Parathyroid adenoma (tissue), 2 donors: ENCODE results near the gene TRAPPC1.

Source experiments
- H2AFZ ChIP-seq: fragments of 300-600 bp; sonication (generic); one replicate; pipeline ENCODE4 v1.7.0; 2017; ENCODE audit warnings: antibody characterized with exemption, mild to moderate bottlenecking
- H3K27ac ChIP-seq: fragments of 300-600 bp; sonication (generic); one replicate; pipeline ENCODE4 v1.7.0; 2017
- H3K27me3 ChIP-seq: fragments of 300-600 bp; sonication (generic); one replicate; pipeline ENCODE4 v1.7.0; 2017; ENCODE audit warnings: low read length; ENCODE audit not compliant: control insufficient read depth, insufficient read depth
- H3K36me3 ChIP-seq: fragments of 300-600 bp; sonication (generic); one replicate; pipeline ENCODE4 v1.7.0; 2017; ENCODE audit warnings: low read length; ENCODE audit not compliant: control insufficient read depth, insufficient read depth
- H3K4me1 ChIP-seq: fragments of 300-600 bp; sonication (generic); one replicate; pipeline ENCODE4 v1.7.0; 2017; ENCODE audit warnings: control low read depth
- H3K4me2 ChIP-seq: fragments of 300-600 bp; sonication (generic); one replicate; pipeline ENCODE4 v1.7.0; 2017; ENCODE audit warnings: low read length
- H3K4me3 ChIP-seq: fragments of 300-600 bp; sonication (generic); one replicate; pipeline ENCODE4 v1.7.0; 2017; ENCODE audit warnings: low read depth, low read length
- H3K79me2 ChIP-seq: fragments of 300-600 bp; sonication (generic); one replicate; pipeline ENCODE4 v1.7.0; 2017; ENCODE audit warnings: control low read depth
- H3K9ac ChIP-seq: fragments of 300-600 bp; sonication (generic); one replicate; pipeline ENCODE4 v1.7.0; 2017; ENCODE audit warnings: mild to moderate bottlenecking
- H3K9me3 ChIP-seq: fragments of 300-600 bp; sonication (generic); one replicate; pipeline ENCODE4 v1.7.0; 2017; ENCODE audit warnings: low read length; ENCODE audit not compliant: control insufficient read depth
- TF ChIP-seq, protein P1 (sequence below): fragments of 300-600 bp; sonication (generic); IDR thresholded peaks from one replicate; pipeline ENCODE4 v1.7.0; 2017; ENCODE audit warnings: antibody characterized with exemption, mild to moderate bottlenecking
- donor health status: primary hyperparathyroidism.

The TRAPPC1 gene

DNA sequence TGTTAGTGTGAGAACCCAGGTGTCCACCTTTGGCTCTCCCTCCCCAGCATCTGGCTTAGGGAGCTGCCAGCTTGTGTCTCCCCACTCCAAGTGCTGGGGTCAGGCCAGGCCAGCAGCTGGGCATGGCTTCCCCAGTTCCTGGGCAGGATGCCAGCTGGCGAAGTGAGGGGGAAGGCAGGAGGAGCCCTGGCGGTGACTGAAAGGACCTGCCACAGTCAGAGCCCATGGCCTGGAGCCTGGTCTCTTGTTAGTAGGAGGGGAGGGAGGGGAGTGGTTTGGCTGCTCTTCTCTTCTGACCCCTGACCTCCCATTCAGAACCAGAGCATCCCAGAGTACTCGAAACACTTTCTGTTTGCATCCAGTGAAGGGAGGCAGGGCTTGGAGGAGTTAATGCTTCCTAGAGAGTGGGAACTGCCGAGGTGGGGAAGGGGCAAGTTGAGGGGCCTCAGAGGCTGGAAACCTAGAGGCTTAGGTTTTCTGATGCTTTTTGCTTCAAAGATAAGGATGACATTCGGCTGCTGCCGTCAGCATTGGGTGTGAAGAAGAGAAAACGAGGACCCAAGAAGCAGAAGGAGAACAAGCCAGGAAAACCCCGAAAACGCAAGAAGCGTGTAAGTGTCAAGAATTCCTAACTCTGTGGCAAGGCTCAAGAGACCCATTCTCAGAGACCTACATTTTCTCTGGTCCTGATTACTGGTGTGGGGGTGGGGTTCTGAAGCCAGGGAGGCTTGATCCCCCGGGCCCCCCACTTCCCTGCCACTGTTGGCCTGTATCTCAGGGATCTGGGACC lies 42.4 kb downstream of the TRAPPC1 start:
- Histone ChIP-seq H3K9ac (no peak overlapping the region), H3K36me3 (no peaks in the 10 kb centered on the region), H3K27me3 (no peaks in the 10 kb centered on the region), H2AFZ (no peak overlapping the region), H3K79me2 (peaks cover 5% of the 10 kb centered on the region), H3K4me1 (peaks cover 24% of the 10 kb centered on the region), H3K4me3 (peak overlapping the region; percentile 25), H3K9me3 (no peaks in the 10 kb centered on the region), H3K27ac (peak overlapping the region; percentile 85), H3K4me2 (peak overlapping the region; percentile 99)
- TF ChIP-seq, protein P1, sequence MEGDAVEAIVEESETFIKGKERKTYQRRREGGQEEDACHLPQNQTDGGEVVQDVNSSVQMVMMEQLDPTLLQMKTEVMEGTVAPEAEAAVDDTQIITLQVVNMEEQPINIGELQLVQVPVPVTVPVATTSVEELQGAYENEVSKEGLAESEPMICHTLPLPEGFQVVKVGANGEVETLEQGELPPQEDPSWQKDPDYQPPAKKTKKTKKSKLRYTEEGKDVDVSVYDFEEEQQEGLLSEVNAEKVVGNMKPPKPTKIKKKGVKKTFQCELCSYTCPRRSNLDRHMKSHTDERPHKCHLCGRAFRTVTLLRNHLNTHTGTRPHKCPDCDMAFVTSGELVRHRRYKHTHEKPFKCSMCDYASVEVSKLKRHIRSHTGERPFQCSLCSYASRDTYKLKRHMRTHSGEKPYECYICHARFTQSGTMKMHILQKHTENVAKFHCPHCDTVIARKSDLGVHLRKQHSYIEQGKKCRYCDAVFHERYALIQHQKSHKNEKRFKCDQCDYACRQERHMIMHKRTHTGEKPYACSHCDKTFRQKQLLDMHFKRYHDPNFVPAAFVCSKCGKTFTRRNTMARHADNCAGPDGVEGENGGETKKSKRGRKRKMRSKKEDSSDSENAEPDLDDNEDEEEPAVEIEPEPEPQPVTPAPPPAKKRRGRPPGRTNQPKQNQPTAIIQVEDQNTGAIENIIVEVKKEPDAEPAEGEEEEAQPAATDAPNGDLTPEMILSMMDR = peak; percentile 69

DNA sequence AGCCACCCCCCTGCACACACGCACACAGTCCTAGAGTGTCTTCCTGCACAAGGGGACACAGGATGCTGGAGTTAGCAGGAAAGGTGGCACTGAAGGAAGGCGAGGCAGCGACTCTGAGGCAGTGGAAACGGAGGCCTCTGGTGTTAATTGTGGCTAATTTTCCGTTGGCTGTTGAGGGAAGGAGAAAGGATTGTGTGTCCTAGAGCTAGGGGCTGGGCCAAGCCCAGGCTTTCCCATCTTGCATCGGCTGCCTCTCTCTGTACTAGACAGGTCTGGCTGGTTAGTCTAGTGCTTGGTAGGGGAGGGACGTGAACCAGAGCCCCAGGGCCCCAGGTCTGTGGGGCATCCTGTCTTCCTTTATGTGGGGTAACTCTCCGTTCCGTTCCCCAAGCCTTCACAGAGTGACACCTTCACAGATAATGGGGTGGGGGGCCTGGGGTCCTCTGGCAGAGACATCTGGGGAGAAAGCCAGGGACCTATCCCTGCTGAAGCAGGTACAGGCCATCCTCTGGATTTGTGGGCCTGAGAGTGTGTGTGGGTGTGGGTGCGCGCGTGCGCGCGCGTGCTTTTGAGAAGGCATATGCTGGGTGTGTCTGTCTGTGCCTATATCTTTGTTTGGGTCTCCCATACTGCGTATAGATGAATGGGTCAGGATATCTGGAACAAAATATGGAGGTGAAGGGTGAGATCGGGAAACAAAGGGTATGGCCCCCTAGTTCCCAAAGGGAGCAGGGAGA lies 43.4 kb downstream of the TRAPPC1 start, which contains the start of gene CHD3:
TSS of gene CHD3 (plus strand) at position 606 of the 737 bp plus-strand sequence. CDS start 212 bp downstream, outside the sequence.
- TF ChIP-seq, protein P1 = no peak
- H3K79me2 ChIP-seq = peaks cover 5% of the 10 kb centered on the region
- H3K27me3 ChIP-seq = no peaks in the 10 kb centered on the region
- H3K4me3 ChIP-seq = peak within 1 kb of the TSS; percentile 81
- H3K4me1 ChIP-seq = peaks cover 26% of the 10 kb centered on the region
- H3K27ac ChIP-seq = peak within 1 kb of the TSS; percentile 85
- peak within 1 kb of the TSS; percentile 99 for H3K4me2 ChIP-seq
- H2AFZ ChIP-seq = peak within 1 kb of the TSS; percentile 63
- no peaks in the 10 kb centered on the region for H3K9me3 ChIP-seq
- H3K36me3 ChIP-seq = no peaks in the 10 kb centered on the region
- no peak within 1 kb of the TSS for H3K9ac ChIP-seq

DNA sequence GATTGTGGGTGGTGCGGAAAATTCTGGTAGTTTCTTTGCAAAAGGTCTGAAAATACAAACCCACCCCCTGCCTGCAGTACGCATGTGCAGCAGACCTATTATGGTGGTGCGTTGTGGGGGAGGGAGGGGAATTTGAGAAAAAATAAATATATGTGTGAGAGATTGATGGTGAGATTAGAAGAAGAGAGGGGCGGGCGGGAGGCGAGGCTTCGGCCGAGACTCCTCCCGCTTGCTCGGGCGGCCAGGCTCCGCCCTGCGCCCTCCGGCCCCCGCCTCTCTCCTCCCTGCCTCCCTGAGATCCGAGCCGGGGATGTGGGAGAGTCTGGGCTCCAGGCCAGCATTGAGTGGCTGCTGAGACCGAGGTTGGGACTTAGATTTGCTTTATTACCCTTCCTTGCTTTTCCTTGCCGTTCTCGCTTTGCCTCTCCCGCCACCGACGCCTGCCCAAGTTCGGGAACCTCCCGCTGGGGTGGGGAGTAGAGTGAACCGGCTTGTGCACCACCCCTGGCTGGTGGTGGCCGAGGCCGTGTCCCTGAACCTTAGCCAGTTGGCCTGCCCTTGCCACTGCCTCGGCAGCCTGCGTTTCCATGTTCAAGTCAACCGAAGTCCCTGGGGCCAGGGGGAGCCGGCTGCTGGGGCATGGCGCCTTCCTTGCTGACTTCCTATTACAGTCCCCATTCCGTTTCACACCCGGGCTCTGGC lies 44.1 kb downstream of the TRAPPC1 start:
- Histone ChIP-seq H3K27ac (peak overlapping the region; percentile 85), H2AFZ (peak overlapping the region; percentile 68), H3K27me3 (no peaks in the 10 kb centered on the region), H3K4me2 (peak overlapping the region; percentile 99), H3K79me2 (peaks cover 5% of the 10 kb centered on the region), H3K4me3 (peak overlapping the region; percentile 81), H3K9me3 (no peaks in the 10 kb centered on the region), H3K4me1 (peaks cover 28% of the 10 kb centered on the region), H3K9ac (no peak overlapping the region), H3K36me3 (no peaks in the 10 kb centered on the region)
- TF ChIP-seq, protein P1 = no peak

DNA sequence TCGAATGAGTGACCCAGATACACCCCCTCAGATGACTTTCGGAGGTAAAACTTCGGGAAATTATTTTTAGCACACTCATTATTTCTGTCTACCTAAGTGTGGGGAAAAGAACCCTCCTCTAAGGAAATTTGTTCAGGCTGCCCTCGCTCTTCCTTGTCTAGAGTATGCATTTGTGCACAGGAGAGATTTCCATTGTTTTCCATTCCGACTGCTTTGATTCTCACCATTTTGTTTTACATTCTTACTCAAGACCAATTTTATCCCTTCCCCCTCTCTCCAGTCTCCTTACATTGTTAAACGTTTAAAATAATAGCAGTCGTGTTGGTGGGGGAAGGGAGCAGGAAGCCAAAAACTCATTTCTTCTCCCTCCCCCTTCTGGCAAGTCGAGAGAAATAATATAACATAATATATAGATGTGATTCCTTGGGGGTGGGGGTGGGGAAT lies 44.7 kb downstream of the TRAPPC1 start:
- Histone ChIP-seq H2AFZ (peak overlapping the region; percentile 68), H3K4me2 (peak overlapping the region; percentile 99), H3K79me2 (peaks cover 5% of the 10 kb centered on the region), H3K4me3 (peak overlapping the region; percentile 81), H3K27me3 (no peaks in the 10 kb centered on the region), H3K4me1 (peaks cover 32% of the 10 kb centered on the region), H3K27ac (peak overlapping the region; percentile 85), H3K9ac (no peak overlapping the region), H3K9me3 (no peaks in the 10 kb centered on the region), H3K36me3 (no peaks in the 10 kb centered on the region)
- TF ChIP-seq, protein P1 = no peak
